ENCODE data around the gene NPEPPS. TPM values are rescaled to one million over a fixed set of nuclear protein-coding genes. Genes with fewer than 3 reads are reported as not detected.

The NPEPPS gene
- total and polyA plus RNA-seq, 2 donors (not counting 3 experiments of a cell fraction or from before 2014, with no cell fraction given) = 69.2 to 102 TPM

DNA sequence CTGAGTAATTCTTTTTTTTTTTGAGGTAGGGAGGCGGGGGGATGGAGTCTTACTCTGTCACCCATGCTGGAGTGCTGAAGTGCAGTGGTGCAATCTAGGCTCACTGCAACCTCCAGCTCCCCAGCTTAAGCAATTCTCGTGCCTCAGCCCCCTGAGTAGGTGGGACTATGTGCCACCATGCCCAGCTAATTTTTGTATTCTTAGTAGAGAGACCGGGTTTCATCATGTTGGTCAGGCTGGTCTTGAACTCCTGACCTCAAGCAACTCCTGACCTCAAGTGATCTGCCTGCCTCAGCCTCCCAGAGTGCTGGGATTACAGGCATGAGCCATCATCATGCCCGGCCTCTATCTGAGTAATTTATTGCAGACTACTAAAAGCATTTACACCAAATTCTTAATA lies 138.2 kb downstream of the NPEPPS start:
- dilution Hi-C loops (cut with MboI; ENCODE audit: extremely low pct_ligation_motif_present, low sequenced_read_pairs) (no loop called here), intact Hi-C loops (cut with micrococcal nuclease) (no loop called here)
- Histone ChIP-seq H2AFZ (ENCODE audit: low read depth, low read length) (no peak overlapping the region), H4K20me1 (replicated peaks; ENCODE audit: control insufficient read depth, extremely low read depth, insufficient read depth, low read length) (peaks cover 9% of the 10 kb centered on the region), H3K9me3 (replicated peaks; ENCODE audit: control insufficient read depth, insufficient read depth, low read length) (no peaks in the 10 kb centered on the region), H3K27ac (ENCODE audit: insufficient read depth, low read depth, low read length) (no peak overlapping the region), H3K4me2 (ENCODE audit: insufficient read depth, low read length) (no peak overlapping the region), H3K4me3 (replicated peaks in 1 of 3; ENCODE audit: insufficient read depth in 1 of 3, low read depth in 1 of 3, low read length in 3 of 3) (no peak overlapping the region), H3K4me1 (ENCODE audit: control insufficient read depth, extremely low read depth, insufficient read depth, low read length) (no peaks in the 10 kb centered on the region), H3K27me3 (ENCODE audit: control insufficient read depth in 2 of 2, insufficient read depth in 2 of 2, low read length in 2 of 2) (no peaks in the 10 kb centered on the region), H3K79me2 (ENCODE audit: control insufficient read depth, insufficient read depth, low read length) (peaks cover 31% of the 10 kb centered on the region), H3K9ac (replicated peaks; ENCODE audit: extremely low read depth, insufficient read depth, low read length) (no peak overlapping the region), H3K9me1 (replicated peaks; ENCODE audit: control insufficient read depth, extremely low read depth, insufficient read depth, low read length) (no peaks in the 10 kb centered on the region), H3K36me3 (ENCODE audit: control insufficient read depth in 2 of 2, extremely low read depth in 1 of 2, insufficient read depth in 2 of 2, low read length in 2 of 2) (peaks cover 59 to 67% of the 10 kb centered on the region in 2 experiments)
- no peak for TF ChIP-seq EZH2 (IDR thresholded peaks at IDR 0.05; ENCODE audit: borderline replicate concordance, low read depth, low read length, severe bottlenecking)
- TF ChIP-seq MAX (IDR thresholded peaks at IDR 0.05; ENCODE audit: insufficient read depth, insufficient read length) = no peak
- no peak for FAIRE-seq
- CTCF ChIA-PET = interaction anchor here (0.9 kb wide), 1 partner anchor 10 kb away, joined by 3 read pairs; no protein-coding TSS in a partner anchor
- POLR2A ChIA-PET = no interaction called here
- no peak for DNase-seq (ENCODE audit: low read depth, low spot score)
- BruUV-seq (replicated peaks) = no TSS peak

DNA sequence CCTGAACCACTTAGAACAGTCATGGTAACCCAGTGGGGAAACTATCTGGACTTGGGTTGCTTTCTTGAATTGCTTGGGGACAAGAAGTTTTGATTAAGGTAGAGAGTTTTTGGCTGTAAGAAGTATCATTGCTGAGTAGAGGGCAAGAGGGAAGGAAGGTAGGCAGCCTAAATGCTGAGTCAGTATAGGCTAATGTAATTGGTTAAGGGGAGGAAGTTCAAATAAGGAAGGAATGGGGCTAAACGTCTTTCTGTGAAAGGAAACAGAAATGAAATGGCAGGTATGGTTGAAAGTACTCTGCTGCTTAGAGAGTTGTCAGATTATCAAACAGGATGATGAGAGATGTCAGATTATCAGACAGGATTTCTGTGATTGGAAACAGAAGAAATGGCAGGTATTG lies 139.2 kb downstream of the NPEPPS start:
- no peak overlapping the region for H3K4me2 ChIP-seq (ENCODE audit: insufficient read depth, low read length)
- no peaks in the 10 kb centered on the region for H3K4me1 ChIP-seq (ENCODE audit: control insufficient read depth, extremely low read depth, insufficient read depth, low read length)
- no peaks in the 10 kb centered on the region for H3K27me3 ChIP-seq (ENCODE audit: control insufficient read depth in 2 of 2, insufficient read depth in 2 of 2, low read length in 2 of 2)
- BruUV-seq (replicated peaks) = no TSS peak
- H3K36me3 ChIP-seq (ENCODE audit: control insufficient read depth in 2 of 2, extremely low read depth in 1 of 2, insufficient read depth in 2 of 2, low read length in 2 of 2) = peaks cover 63 to 66% of the 10 kb centered on the region in 2 experiments
- FAIRE-seq = no peak
- POLR2A ChIA-PET = no interaction called here
- CTCF ChIA-PET = interaction anchor here (0.9 to 1.0 kb wide), 2 partner anchors 9 kb away, joined by 3 read pairs; no protein-coding TSS in a partner anchor
- H3K9me1 ChIP-seq (replicated peaks; ENCODE audit: control insufficient read depth, extremely low read depth, insufficient read depth, low read length) = no peaks in the 10 kb centered on the region
- no peak overlapping the region for H3K9ac ChIP-seq (replicated peaks; ENCODE audit: extremely low read depth, insufficient read depth, low read length)
- dilution Hi-C loops (cut with MboI; ENCODE audit: extremely low pct_ligation_motif_present, low sequenced_read_pairs) (no loop called here), intact Hi-C loops (cut with micrococcal nuclease) (no loop called here)
- H4K20me1 ChIP-seq (replicated peaks; ENCODE audit: control insufficient read depth, extremely low read depth, insufficient read depth, low read length) = peaks cover 8% of the 10 kb centered on the region
- no peak overlapping the region for H3K27ac ChIP-seq (ENCODE audit: insufficient read depth, low read depth, low read length)
- H3K4me3 ChIP-seq (replicated peaks in 1 of 3; ENCODE audit: insufficient read depth in 1 of 3, low read depth in 1 of 3, low read length in 3 of 3) = no peak overlapping the region
- H3K9me3 ChIP-seq (replicated peaks; ENCODE audit: control insufficient read depth, insufficient read depth, low read length) = no peaks in the 10 kb centered on the region
- no peak for TF ChIP-seq POLR2A (IDR thresholded peaks at IDR 0.05; ENCODE audit: low read depth, low read length)
- TF ChIP-seq POLR2AphosphoS5 (IDR thresholded peaks at IDR 0.05; ENCODE audit: insufficient read depth, low read depth, low read length) = no peak
- TF ChIP-seq GATA2 (IDR thresholded peaks at IDR 0.05; ENCODE audit: insufficient read depth, insufficient read length, low read depth, low read length) = no peak
- no peak for TF ChIP-seq EZH2 (IDR thresholded peaks at IDR 0.05; ENCODE audit: borderline replicate concordance, low read depth, low read length, severe bottlenecking)
- no peak for TF ChIP-seq MYC (IDR thresholded peaks at IDR 0.05; ENCODE audit: low read depth, low read length)
- TF ChIP-seq FOS (IDR thresholded peaks at IDR 0.05; ENCODE audit: borderline replicate concordance, insufficient read depth, low read length) = no peak
- DNase-seq (ENCODE audit: low read depth, low spot score) = no peak
- no peak overlapping the region for H2AFZ ChIP-seq (ENCODE audit: low read depth, low read length)
- peaks cover 22% of the 10 kb centered on the region for H3K79me2 ChIP-seq (ENCODE audit: control insufficient read depth, insufficient read depth, low read length)

Small RNA genes within 50 kb of the gene (small RNA-seq; reads per million reads assigned to genes)
- not detected for gene RF00019 (ENCODE audit: insufficient read depth, insufficient read length, low read depth, low replicate concordance)

Other genes starting within 250 kb of the NPEPPS start
- gene EFCAB13, start 207.2 kb upstream of the NPEPPS start, total RNA-seq = 8.3 and 12.9 TPM in 2 replicates
- gene EFCAB13, start 207.2 kb upstream of the NPEPPS start, polyA plus RNA-seq = 0.59 and 0.86 TPM in 2 replicates
- 495 and 508 TPM in 2 replicates for gene KPNB1, start 118.8 kb downstream of the NPEPPS start, total RNA-seq
- 108 and 119 TPM in 2 replicates for gene KPNB1, start 118.8 kb downstream of the NPEPPS start, polyA plus RNA-seq
- 11.7 and 15.3 TPM in 2 replicates for gene TBKBP1, start 163.1 kb downstream of the NPEPPS start, total RNA-seq
- 7.0 and 7.2 TPM in 2 replicates for gene TBKBP1, start 163.1 kb downstream of the NPEPPS start, polyA plus RNA-seq
- gene TBX21, start 202.1 kb downstream of the NPEPPS start, total RNA-seq = not detected in 2 replicates
- gene TBX21, start 202.1 kb downstream of the NPEPPS start, polyA plus RNA-seq = not detected in 2 replicates

Measured in endothelial cell of umbilical vein (primary cell).